ENCODE measurements around the gene IQGAP3. TPM values are rescaled to one million over a fixed set of nuclear protein-coding genes. Genes with fewer than 3 reads are reported as not detected.
A peak's percentile ranks its signal among the peaks of the same experiment; 100 is the strongest.

IQGAP3 gene
- total and polyA plus RNA-seq, 12 donors = 0.07 to 3.8 (median 0.23) TPM

GRCh38 chr1:156578055-156578454, 5.7 kb upstream of the IQGAP3 start:
- no peaks in the 10 kb centered on the region for H3K4me1 ChIP-seq
- intact Hi-C loops (cut with DNase I) = loop anchor here in 1 of 10 donors (5.0 kb wide), 1 partner anchor 34 kb away; no protein-coding TSS in a partner anchor
- H3K36me3 ChIP-seq = no peaks in the 10 kb centered on the region
- 41 to 74% methylated on average over 3 to 7 of the region's 7 CpGs for WGBS, 2 donors
- H3K4me3 ChIP-seq = no peak overlapping the region
- TF ChIP-seq, protein P1, sequence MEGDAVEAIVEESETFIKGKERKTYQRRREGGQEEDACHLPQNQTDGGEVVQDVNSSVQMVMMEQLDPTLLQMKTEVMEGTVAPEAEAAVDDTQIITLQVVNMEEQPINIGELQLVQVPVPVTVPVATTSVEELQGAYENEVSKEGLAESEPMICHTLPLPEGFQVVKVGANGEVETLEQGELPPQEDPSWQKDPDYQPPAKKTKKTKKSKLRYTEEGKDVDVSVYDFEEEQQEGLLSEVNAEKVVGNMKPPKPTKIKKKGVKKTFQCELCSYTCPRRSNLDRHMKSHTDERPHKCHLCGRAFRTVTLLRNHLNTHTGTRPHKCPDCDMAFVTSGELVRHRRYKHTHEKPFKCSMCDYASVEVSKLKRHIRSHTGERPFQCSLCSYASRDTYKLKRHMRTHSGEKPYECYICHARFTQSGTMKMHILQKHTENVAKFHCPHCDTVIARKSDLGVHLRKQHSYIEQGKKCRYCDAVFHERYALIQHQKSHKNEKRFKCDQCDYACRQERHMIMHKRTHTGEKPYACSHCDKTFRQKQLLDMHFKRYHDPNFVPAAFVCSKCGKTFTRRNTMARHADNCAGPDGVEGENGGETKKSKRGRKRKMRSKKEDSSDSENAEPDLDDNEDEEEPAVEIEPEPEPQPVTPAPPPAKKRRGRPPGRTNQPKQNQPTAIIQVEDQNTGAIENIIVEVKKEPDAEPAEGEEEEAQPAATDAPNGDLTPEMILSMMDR (IDR thresholded peaks at IDR 0.05) = no peak
- DNase-seq = no peak
- ATAC-seq = no peak
- no peaks in the 10 kb centered on the region for H3K9me3 ChIP-seq
- H3K27me3 ChIP-seq = no peaks in the 10 kb centered on the region
- H3K27ac ChIP-seq = no peak overlapping the region

DNA sequence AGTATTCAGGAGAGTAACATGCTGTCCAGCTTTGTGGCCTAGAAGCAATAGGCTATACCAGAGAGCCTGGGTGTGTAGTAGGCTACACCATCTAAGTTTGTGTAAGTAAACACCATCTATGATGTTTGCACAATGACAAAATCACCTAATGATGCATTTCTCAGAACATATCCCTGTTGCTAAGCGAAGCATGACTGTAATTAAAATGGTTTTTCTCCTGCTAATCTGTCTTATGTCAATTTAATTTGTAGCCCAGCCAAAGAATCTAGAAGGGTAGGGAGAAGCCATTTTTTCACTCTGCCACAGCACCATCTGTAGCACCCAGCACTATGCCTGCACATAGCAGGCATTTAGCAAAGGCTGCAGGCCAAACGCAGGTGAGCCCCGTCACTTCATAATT, 5.2 kb upstream of the IQGAP3 start:
- no peak for ATAC-seq
- no peaks in the 10 kb centered on the region for H3K9me3 ChIP-seq
- no peak overlapping the region for H3K4me3 ChIP-seq
- no peaks in the 10 kb centered on the region for H3K27me3 ChIP-seq
- TF ChIP-seq, protein P1 (IDR thresholded peaks at IDR 0.05) = no peak
- 90 to 100% methylated on average over 3 of the region's 3 CpGs for WGBS, 2 donors
- intact Hi-C loops (cut with DNase I) = loop anchor here in 1 of 10 donors (5.0 kb wide), 1 partner anchor 35 kb away; no protein-coding TSS in a partner anchor
- H3K4me1 ChIP-seq = peaks cover 0 to 4% (median 2%) of the 10 kb centered on the region in 9 donors
- no peaks in the 10 kb centered on the region for H3K36me3 ChIP-seq
- no peak overlapping the region for H3K27ac ChIP-seq
- no peak for DNase-seq

GRCh38 chr1:156574039-156574633, 1.8 kb upstream of the IQGAP3 start:
- DNase-seq (no peak), ATAC-seq (no peak)
- WGBS, 2 donors = 45 to 56% methylated on average over 2 of the region's 2 CpGs
- TF ChIP-seq, protein P1 (IDR thresholded peaks at IDR 0.05) = no peak
- Histone ChIP-seq H3K36me3 (no peaks in the 10 kb centered on the region), H3K4me1 (peaks cover 0 to 18% (median 13%) of the 10 kb centered on the region in 9 donors), H3K27me3 (peaks cover 0 to 4% (median 0%) of the 10 kb centered on the region in 7 donors), H3K9me3 (no peaks in the 10 kb centered on the region), H3K27ac (no peak overlapping the region), H3K4me3 (no peak overlapping the region)
- intact Hi-C loops (cut with DNase I) = no loop called here

DNA sequence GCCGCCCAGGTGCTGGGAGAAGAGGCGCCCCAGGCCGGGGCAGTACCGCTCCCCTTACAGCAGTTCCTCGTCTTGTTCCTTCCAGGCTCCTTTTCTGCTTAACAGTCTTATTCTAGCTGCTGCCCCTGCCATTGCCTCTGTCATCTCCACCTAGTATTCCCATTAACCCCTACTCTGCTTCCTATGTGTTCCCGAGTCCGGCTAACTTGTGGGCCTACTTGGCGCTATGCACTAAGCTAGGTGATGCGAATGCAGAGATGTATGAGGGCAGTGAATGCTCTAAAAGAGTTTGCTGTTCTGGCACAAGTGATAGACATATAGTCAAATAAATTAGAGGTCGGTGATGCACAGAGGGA, 276 bp upstream of the IQGAP3 start:
- 32 to 35% methylated on average over 10 of the region's 10 CpGs for WGBS, 2 donors
- Histone ChIP-seq H3K27ac (no peak overlapping the region), H3K27me3 (peaks cover 0 to 4% (median 0%) of the 10 kb centered on the region in 7 donors), H3K36me3 (no peaks in the 10 kb centered on the region), H3K4me1 (peaks cover 0 to 18% (median 13%) of the 10 kb centered on the region in 9 donors), H3K9me3 (no peaks in the 10 kb centered on the region), H3K4me3 (peak overlapping the region in 9 of 10 donors; percentile 24 to 62 (median 53))
- ATAC-seq = no peak
- TF ChIP-seq, protein P1 (IDR thresholded peaks at IDR 0.05) = no peak
- intact Hi-C loops (cut with DNase I) = no loop called here
- no peak for DNase-seq
